K562 treated with DMSO at 1 percent for 48 hours (cell line): ENCODE data around the gene PLVAP. TPM values are rescaled to one million over a fixed set of nuclear protein-coding genes. Genes with fewer than 3 reads are reported as not detected.

Experiments used
- total RNA-seq: library from RNA; unstranded; fragments of 300-600 nt; gene quantifications from 2 replicates; pipeline ENCODE4 v1.2.3, GENCODE V29; 2022; ENCODE audit warnings: low replicate concordance; ENCODE audit errors: extremely low read depth

Gene PLVAP
- not detected in 2 replicates for total RNA-seq

GRCh38 chr19:17376935-17377600 lies at the start of gene PLVAP:
PLVAP (minus strand) TSS chr19:17377342; CDS start chr19:17377288, 54 bp downstream.

GRCh38 chr19:17419621-17420474 lies 42.7 kb upstream of the PLVAP start, which contains the start of gene MVB12A:
MVB12A (plus strand) TSS chr19:17420047; CDS start chr19:17420136, 89 bp downstream.

GRCh38 chr19:17405250-17406045 lies 28.3 kb upstream of the PLVAP start, which contains the start of gene BST2:
BST2 (minus strand) TSS chr19:17405630; CDS start chr19:17405575, 55 bp downstream.

GRCh38 chr19:17393914-17394313 lies 16.8 kb upstream of the PLVAP start, which contains the start of gene CCDC194:
CCDC194 (minus strand) TSS chr19:17394196; CDS start chr19:17394158, 38 bp downstream.

GRCh38 chr19:17336872-17337674 lies 40.1 kb downstream of the PLVAP start, which contains the start of gene GTPBP3:
GTPBP3 (plus strand) TSS chr19:17337553; CDS start chr19:17337612, 59 bp downstream.

GRCh38 chr19:17334414-17335409 lies 42.4 kb downstream of the PLVAP start, which contains the start of gene ANO8:
ANO8 (minus strand) TSS chr19:17334855; CDS start chr19:17334670, 185 bp downstream.

GRCh38 chr19:17309198-17309964 lies 67.8 kb downstream of the PLVAP start, which contains the start of gene DDA1:
DDA1 (plus strand) TSS chr19:17309563; CDS start chr19:17309655, 92 bp downstream.

GRCh38 chr19:17305517-17306284 lies 71.4 kb downstream of the PLVAP start, which contains the start of gene MRPL34:
MRPL34 (plus strand) TSS chr19:17305872; CDS start chr19:17305893, 21 bp downstream.

GRCh38 chr19:17303167-17303939 lies 73.8 kb downstream of the PLVAP start, which contains the start of gene ABHD8:
ABHD8 (minus strand) TSS chr19:17303425; CDS start chr19:17301616, 1,809 bp downstream.

Other genes with a start within 250 kb of the PLVAP start
- gene USE1, start 162.0 kb downstream of the PLVAP start, total RNA-seq = not detected in 2 replicates
- not detected in 2 replicates for gene OCEL1, start 151.1 kb downstream of the PLVAP start, total RNA-seq
- gene NR2F6, start 131.4 kb downstream of the PLVAP start, total RNA-seq = 322 TPM in 1 of 2 replicates, not detected in the other
- not detected in 2 replicates for gene USHBP1, start 112.6 kb downstream of the PLVAP start, total RNA-seq
- not detected in 2 replicates for gene BABAM1, start 109.9 kb downstream of the PLVAP start, total RNA-seq
- gene ANKLE1, start 95.4 kb downstream of the PLVAP start, total RNA-seq = not detected in 2 replicates
- not detected in 2 replicates for gene ABHD8, start 73.9 kb downstream of the PLVAP start, total RNA-seq
- not detected in 2 replicates for gene MRPL34, start 71.5 kb downstream of the PLVAP start, total RNA-seq
- 453 TPM in 1 of 2 replicates, not detected in the other for gene DDA1, start 67.8 kb downstream of the PLVAP start, total RNA-seq
- not detected in 2 replicates for gene ANO8, start 42.5 kb downstream of the PLVAP start, total RNA-seq
- gene GTPBP3, start 39.8 kb downstream of the PLVAP start, total RNA-seq = not detected in 2 replicates
- gene CCDC194, start 16.9 kb upstream of the PLVAP start, total RNA-seq = not detected in 2 replicates
- 2,778 TPM in 1 of 2 replicates, not detected in the other for gene BST2, start 28.3 kb upstream of the PLVAP start, total RNA-seq
- not detected in 2 replicates for gene MVB12A, start 42.7 kb upstream of the PLVAP start, total RNA-seq
- gene TMEM221, start 71.3 kb upstream of the PLVAP start, total RNA-seq = not detected in 2 replicates
- gene NXNL1, start 83.6 kb upstream of the PLVAP start, total RNA-seq = not detected in 2 replicates
- gene SLC27A1, start 93.2 kb upstream of the PLVAP start, total RNA-seq = not detected in 2 replicates
- not detected in 2 replicates for gene PGLS, start 134.3 kb upstream of the PLVAP start, total RNA-seq
- 98.5 TPM in 1 of 2 replicates, not detected in the other for gene COLGALT1, start 178.3 kb upstream of the PLVAP start, total RNA-seq